Tibial artery (tissue), 4 donors: ENCODE data around the gene LDLR.

ENCODE experiments used
- DNase-seq, 2 donors: peaks; one replicate each; pipeline ENCODE4 v3.0.0-alpha.2; 2019
- H3K27ac ChIP-seq, 2 donors: fragments of 200-600 bp; sonication (generic) in 1 of 2; 1 replicate in 1 of 2; 2 replicates in 1 of 2; pipeline ENCODE4 v1.5.1; 2018 to 2019; ENCODE audit warnings: mild to moderate bottlenecking in 1 of 2
- H3K27me3 ChIP-seq, 2 donors: fragments of 200-600 bp; sonication (generic) in 1 of 2; one replicate each; pipeline versions ENCODE4 v1.5.1 to v1.6.0; 2016 to 2019
- H3K36me3 ChIP-seq, 3 donors: fragments of 200-600 bp; sonication (generic) in 2 of 3; one replicate each; pipeline ENCODE4 v1.5.1; 2016 to 2019; ENCODE audit warnings: mild to moderate bottlenecking in 2 of 3
- H3K4me1 ChIP-seq, 4 donors: fragments of 200-600 bp; sonication (generic) in 2 of 4; 1 replicate in 3 of 4; 2 replicates in 1 of 4; pipeline ENCODE4 v1.5.1; 2016 to 2019
- H3K4me3 ChIP-seq, 2 donors: fragments of 200-600 bp; sonication (generic) in 1 of 2; 1 replicate in 1 of 2; 2 replicates in 1 of 2; pipeline ENCODE4 v1.5.1; 2018 to 2019; ENCODE audit warnings: mild to moderate bottlenecking in 2 of 2
- H3K9me3 ChIP-seq, 3 donors: fragments of 200-600 bp; sonication (generic) in 1 of 3; one replicate each; pipeline ENCODE4 v1.5.1; 2016 to 2019
- intact Hi-C: fragments of 100-400 bp; cut with DNase I; formaldehyde crosslinking; loops from one replicate; pipeline ENCODE4 v1.15.0; 2023; ENCODE audit warnings: low total_unique reads
- TF ChIP-seq, protein P1 (sequence below), 2 experiments: fragments of 200-600 bp in 1 of 2; fragments of 450-650 bp in 1 of 2; IDR thresholded peaks; one replicate each; pipeline ENCODE4 v1.5.1; 2017 to 2019; ENCODE audit warnings: antibody characterized with exemption in 2 of 2, mild to moderate bottlenecking in 1 of 2, moderate library complexity in 1 of 2

Gene LDLR

GRCh38 chr19:11106477-11106876, 17.2 kb downstream of the LDLR start:
- no peaks in the 10 kb centered on the region for H3K9me3 ChIP-seq
- H3K4me3 ChIP-seq, result no peak overlapping the region
- H3K36me3 ChIP-seq, result peaks cover 29 to 93% (median 79%) of the 10 kb centered on the region in 3 donors
- no peaks in the 10 kb centered on the region for H3K4me1 ChIP-seq
- intact Hi-C loops, result no loop called here
- DNase-seq, result no peak
- no peak overlapping the region for H3K27ac ChIP-seq
- H3K27me3 ChIP-seq, result no peaks in the 10 kb centered on the region
- TF ChIP-seq, protein P1, sequence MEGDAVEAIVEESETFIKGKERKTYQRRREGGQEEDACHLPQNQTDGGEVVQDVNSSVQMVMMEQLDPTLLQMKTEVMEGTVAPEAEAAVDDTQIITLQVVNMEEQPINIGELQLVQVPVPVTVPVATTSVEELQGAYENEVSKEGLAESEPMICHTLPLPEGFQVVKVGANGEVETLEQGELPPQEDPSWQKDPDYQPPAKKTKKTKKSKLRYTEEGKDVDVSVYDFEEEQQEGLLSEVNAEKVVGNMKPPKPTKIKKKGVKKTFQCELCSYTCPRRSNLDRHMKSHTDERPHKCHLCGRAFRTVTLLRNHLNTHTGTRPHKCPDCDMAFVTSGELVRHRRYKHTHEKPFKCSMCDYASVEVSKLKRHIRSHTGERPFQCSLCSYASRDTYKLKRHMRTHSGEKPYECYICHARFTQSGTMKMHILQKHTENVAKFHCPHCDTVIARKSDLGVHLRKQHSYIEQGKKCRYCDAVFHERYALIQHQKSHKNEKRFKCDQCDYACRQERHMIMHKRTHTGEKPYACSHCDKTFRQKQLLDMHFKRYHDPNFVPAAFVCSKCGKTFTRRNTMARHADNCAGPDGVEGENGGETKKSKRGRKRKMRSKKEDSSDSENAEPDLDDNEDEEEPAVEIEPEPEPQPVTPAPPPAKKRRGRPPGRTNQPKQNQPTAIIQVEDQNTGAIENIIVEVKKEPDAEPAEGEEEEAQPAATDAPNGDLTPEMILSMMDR (IDR thresholded peaks at IDR 0.05), result no peak

- no peak for DNase-seq
- Histone ChIP-seq H3K27ac (no peak overlapping the region), H3K4me3 (no peak overlapping the region), H3K4me1 (no peaks in the 10 kb centered on the region), H3K36me3 (peaks cover 19 to 99% (median 82%) of the 10 kb centered on the region in 3 donors), H3K9me3 (no peaks in the 10 kb centered on the region), H3K27me3 (no peaks in the 10 kb centered on the region)
- TF ChIP-seq, protein P1 (IDR thresholded peaks at IDR 0.05), result no peak
- intact Hi-C loops, result no loop called here
Measured at GRCh38 chr19:11108746-11109145, 19.5 kb downstream of the LDLR start.

GRCh38 chr19:11111117-11111770, 22.0 kb downstream of the LDLR start:
- no peaks in the 10 kb centered on the region for H3K27me3 ChIP-seq
- TF ChIP-seq, protein P1 (IDR thresholded peaks at IDR 0.05), result no peak
- H3K36me3 ChIP-seq, result peaks cover 25 to 99% (median 85%) of the 10 kb centered on the region in 3 donors
- no peaks in the 10 kb centered on the region for H3K9me3 ChIP-seq
- H3K4me1 ChIP-seq, result no peaks in the 10 kb centered on the region
- no peak overlapping the region for H3K4me3 ChIP-seq
- intact Hi-C loops, result no loop called here
- H3K27ac ChIP-seq, result no peak overlapping the region
- DNase-seq, result no peak

GRCh38 chr19:11111771-11112144, 22.5 kb downstream of the LDLR start:
- TF ChIP-seq, protein P1 (IDR thresholded peaks at IDR 0.05), result no peak
- intact Hi-C loops, result no loop called here
- Histone ChIP-seq H3K9me3 (no peaks in the 10 kb centered on the region), H3K36me3 (peaks cover 19 to 99% (median 85%) of the 10 kb centered on the region in 3 donors), H3K27me3 (no peaks in the 10 kb centered on the region), H3K4me1 (no peaks in the 10 kb centered on the region), H3K27ac (no peak overlapping the region), H3K4me3 (no peak overlapping the region)
- DNase-seq, result no peak

- peaks cover 12 to 100% (median 87%) of the 10 kb centered on the region in 3 donors for H3K36me3 ChIP-seq
- TF ChIP-seq, protein P1 (IDR thresholded peaks at IDR 0.05), result no peak
Measured at GRCh38 chr19:11113140-11113708, 24.0 kb downstream of the LDLR start.

More at GRCh38 chr19:11113140-11113708, 24.0 kb downstream of the LDLR start:
- DNase-seq, result no peak
- Histone ChIP-seq H3K9me3 (no peaks in the 10 kb centered on the region), H3K27ac (no peak overlapping the region), H3K27me3 (no peaks in the 10 kb centered on the region), H3K4me3 (no peak overlapping the region), H3K4me1 (no peaks in the 10 kb centered on the region)
- intact Hi-C loops, result no loop called here
